Fibroblast of the aortic adventitia (primary cell): ENCODE results near the gene FSTL4. TPM values are rescaled to one million over a fixed set of nuclear protein-coding genes. Genes with fewer than 3 reads are reported as not detected.

ENCODE experiments used
- DNase-seq: peaks from one replicate; pipeline ENCODE4 v3.0.0-alpha.2; 2010; ENCODE audit warnings: low read depth
- H3K4me3 ChIP-seq: 2 replicates; pipeline ENCODE4 v1.5.1; 2011; ENCODE audit warnings: low read depth, mild to moderate bottlenecking, control low read depth, low read length, moderate library complexity
- total RNA-seq: library from RNA; depleted of rRNA; stranded (reverse); fragments of >200 nt; gene quantifications from 2 replicates; pipeline ENCODE4 v1.2.3, GENCODE V29; 2012; ENCODE audit warnings: low replicate concordance
- TF ChIP-seq, protein P1 (sequence below): IDR thresholded peaks from 2 replicates; pipeline ENCODE4 v1.5.1; 2011; ENCODE audit warnings: mild to moderate bottlenecking, low read length, control low read depth, inconsistent platforms; ENCODE audit not compliant: insufficient read depth

FSTL4 gene
- total RNA-seq, 1 donor = not detected

DNA sequence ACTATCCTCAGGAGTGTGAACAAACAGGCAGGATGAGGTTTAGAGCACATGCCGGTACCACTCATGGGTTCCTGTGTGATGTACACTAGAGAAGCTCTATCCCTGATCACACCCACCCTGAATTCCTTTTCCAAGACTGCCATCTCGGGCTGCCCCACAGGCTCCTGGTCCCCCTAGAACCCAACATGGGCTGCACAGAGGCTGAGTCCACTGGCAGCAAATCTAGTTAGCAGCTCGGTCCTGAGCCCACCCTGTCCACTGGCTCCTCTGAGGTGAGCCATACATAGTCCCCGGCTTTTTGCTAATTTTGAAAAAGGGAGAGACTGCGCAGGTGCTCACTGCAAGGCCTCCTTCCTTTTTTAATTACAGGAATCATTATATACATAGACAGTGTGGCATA, 227.0 kb downstream of the FSTL4 start:
- H3K4me3 ChIP-seq = no peak overlapping the region
- TF ChIP-seq, protein P1, sequence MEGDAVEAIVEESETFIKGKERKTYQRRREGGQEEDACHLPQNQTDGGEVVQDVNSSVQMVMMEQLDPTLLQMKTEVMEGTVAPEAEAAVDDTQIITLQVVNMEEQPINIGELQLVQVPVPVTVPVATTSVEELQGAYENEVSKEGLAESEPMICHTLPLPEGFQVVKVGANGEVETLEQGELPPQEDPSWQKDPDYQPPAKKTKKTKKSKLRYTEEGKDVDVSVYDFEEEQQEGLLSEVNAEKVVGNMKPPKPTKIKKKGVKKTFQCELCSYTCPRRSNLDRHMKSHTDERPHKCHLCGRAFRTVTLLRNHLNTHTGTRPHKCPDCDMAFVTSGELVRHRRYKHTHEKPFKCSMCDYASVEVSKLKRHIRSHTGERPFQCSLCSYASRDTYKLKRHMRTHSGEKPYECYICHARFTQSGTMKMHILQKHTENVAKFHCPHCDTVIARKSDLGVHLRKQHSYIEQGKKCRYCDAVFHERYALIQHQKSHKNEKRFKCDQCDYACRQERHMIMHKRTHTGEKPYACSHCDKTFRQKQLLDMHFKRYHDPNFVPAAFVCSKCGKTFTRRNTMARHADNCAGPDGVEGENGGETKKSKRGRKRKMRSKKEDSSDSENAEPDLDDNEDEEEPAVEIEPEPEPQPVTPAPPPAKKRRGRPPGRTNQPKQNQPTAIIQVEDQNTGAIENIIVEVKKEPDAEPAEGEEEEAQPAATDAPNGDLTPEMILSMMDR = no peak
- DNase-seq = no peak

DNA sequence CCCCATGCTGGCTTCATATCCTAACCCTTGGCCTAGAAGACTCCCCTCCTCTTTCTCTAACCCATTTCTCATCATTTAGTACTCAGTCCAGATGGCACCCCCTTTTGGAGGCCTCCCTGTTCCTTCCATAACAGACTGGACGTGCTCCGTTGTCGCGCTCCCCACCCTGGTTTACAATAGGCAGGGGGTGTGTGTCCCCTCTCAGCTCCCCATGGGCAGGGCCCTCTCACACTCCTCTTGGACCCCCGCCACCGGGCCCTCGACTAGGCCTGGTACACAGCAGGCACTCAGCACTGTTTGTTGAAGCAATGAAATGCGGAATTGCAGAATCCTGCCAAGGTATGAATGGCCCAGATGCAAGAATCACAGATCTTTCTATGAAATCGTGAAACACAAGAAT, 227.4 kb downstream of the FSTL4 start:
- H3K4me3 ChIP-seq = no peak overlapping the region
- no peak for DNase-seq
- TF ChIP-seq, protein P1 = no peak

- TF ChIP-seq, protein P1 = no peak
- DNase-seq = no peak
- H3K4me3 ChIP-seq = no peak overlapping the region
Measured at GRCh38 chr5:133384120-133384855, 228.1 kb downstream of the FSTL4 start.

DNA sequence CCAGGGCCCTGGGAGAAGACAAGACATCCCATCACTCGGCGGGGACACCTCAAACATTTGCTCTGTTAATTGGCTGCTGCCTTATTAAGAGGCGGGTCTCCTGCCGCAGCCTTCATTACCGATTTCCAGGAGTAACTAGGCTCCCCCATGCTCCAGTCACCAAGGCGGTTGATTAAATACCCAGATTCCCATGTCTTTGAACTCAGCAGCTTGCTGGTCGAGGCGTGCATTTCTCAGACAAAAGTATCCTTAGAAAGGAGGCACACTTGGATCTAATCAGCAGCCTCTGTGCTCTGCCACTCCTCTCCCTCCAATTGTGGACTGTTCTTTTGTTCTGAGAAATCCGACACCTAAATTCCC, 228.8 kb downstream of the FSTL4 start:
- DNase-seq = no peak
- TF ChIP-seq, protein P1 = no peak
- no peak overlapping the region for H3K4me3 ChIP-seq

DNA sequence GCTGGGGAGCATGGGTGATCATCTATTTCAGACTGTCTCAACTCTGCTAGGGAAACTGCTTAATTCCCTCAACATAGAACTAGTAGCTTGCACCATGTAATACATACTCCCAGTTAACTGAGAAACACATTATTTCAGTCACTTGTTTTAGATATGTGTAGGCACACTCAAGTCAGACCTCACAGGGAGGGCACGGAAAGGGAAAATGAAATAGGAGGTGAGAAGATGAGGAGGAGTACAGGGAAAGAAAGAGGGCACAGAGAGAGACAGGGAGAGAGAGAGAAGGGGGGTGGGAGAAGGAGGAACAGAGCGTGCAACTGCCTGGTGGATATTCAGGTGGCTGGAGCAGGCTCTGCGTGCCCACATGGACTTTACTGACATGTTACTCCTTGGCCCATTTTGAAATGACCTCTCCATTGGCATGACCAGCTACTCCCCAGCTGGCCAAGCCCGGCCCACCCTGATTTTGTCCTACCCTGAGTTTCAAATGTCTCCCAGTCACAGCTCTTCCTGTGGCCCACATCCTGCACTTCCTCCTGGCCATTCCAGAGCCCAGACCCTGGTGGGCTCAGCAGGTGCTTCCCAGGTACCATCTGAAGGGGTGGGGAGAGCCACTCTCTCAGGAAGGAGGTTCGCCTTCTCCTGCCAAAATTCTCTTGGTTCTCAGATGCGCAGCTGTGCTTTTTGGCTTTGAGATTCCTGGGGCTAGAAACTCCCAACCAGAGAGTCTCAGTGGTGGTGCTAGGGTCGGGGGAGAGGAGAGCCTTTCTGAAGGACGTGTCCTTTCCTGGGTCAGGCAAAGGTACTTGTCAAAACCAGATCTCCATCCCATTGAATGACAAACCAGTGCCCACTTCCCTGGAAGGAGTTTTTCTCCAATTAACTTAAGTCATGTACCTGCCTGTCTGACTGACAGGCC, 229.4 kb downstream of the FSTL4 start:
- H3K4me3 ChIP-seq = no peak overlapping the region
- TF ChIP-seq, protein P1 = no peak
- DNase-seq = no peak

- no peak for DNase-seq
- TF ChIP-seq, protein P1 = no peak
Measured at GRCh38 chr5:133381571-133382365, 230.6 kb downstream of the FSTL4 start.

More at GRCh38 chr5:133381571-133382365, 230.6 kb downstream of the FSTL4 start:
- H3K4me3 ChIP-seq = no peak overlapping the region
